Osteoblast (primary cell): ENCODE results near the gene FLT3. TPM values are rescaled to one million over a fixed set of nuclear protein-coding genes. Genes with fewer than 3 reads are reported as not detected.

Experiments
- DNase-seq: peaks from one replicate; pipeline ENCODE4 v3.0.0; 2011; ENCODE audit warnings: low spot score, mixed read lengths; ENCODE audit not compliant: insufficient read length; ENCODE audit errors: missing footprints
- H2AFZ ChIP-seq: 2 replicates; pipeline ENCODE4 v1.6.0; 2011; ENCODE audit warnings: mild to moderate bottlenecking, low read length
- H3K27ac ChIP-seq: 2 replicates; pipeline ENCODE4 v1.5.1; 2011; ENCODE audit warnings: mild to moderate bottlenecking, low read depth, low read length, moderate library complexity
- H3K27me3 ChIP-seq: 2 replicates; pipeline ENCODE4 v1.6.0; 2012; ENCODE audit warnings: mild to moderate bottlenecking, control low read depth, inconsistent platforms, low read length, moderate library complexity; ENCODE audit not compliant: insufficient read depth
- H3K36me3 ChIP-seq: 2 replicates; pipeline ENCODE4 v1.5.1; 2011; ENCODE audit warnings: mild to moderate bottlenecking, low read length, control low read depth, moderate library complexity; ENCODE audit not compliant: insufficient read depth
- H3K4me1 ChIP-seq: 2 replicates; pipeline ENCODE4 v1.5.1; 2011; ENCODE audit warnings: mild to moderate bottlenecking, low read length, control low read depth, moderate library complexity; ENCODE audit not compliant: insufficient read depth
- H3K4me2 ChIP-seq: 2 replicates; pipeline ENCODE4 v1.6.0; 2011; ENCODE audit warnings: mild to moderate bottlenecking, low read length; ENCODE audit not compliant: insufficient read depth
- H3K4me3 ChIP-seq: fragments of 200-600 bp; sonication (generic); 3 replicates; pipeline ENCODE4 v1.5.1; 2012; ENCODE audit warnings: mild to moderate bottlenecking, low read length, inconsistent platforms; ENCODE audit not compliant: insufficient read depth
- H3K79me2 ChIP-seq: 2 replicates; pipeline ENCODE4 v1.6.0; 2012; ENCODE audit warnings: mild to moderate bottlenecking, low read length, control low read depth, inconsistent platforms; ENCODE audit not compliant: insufficient read depth
- H3K9me3 ChIP-seq: 2 replicates; pipeline ENCODE4 v1.5.1; 2011; ENCODE audit warnings: low read depth, low read length, control low read depth
- H4K20me1 ChIP-seq: 2 replicates; pipeline ENCODE4 v1.6.0; 2012; ENCODE audit warnings: mild to moderate bottlenecking, low read length, control low read depth; ENCODE audit not compliant: insufficient read depth
- CTCF ChIP-seq: IDR thresholded peaks from 2 replicates; pipeline ENCODE4 v1.5.1; 2011; ENCODE audit warnings: mild to moderate bottlenecking, low read depth, low read length, moderate library complexity; ENCODE audit errors: extremely low read depth
- total RNA-seq: library from RNA; depleted of rRNA; stranded (reverse); fragments of >200 nt; gene quantifications from 2 replicates; pipeline ENCODE4 v1.2.3, GENCODE V29; 2012

Gene FLT3
- total RNA-seq, 1 donor = not detected

GRCh38 chr13:28140433-28141125 lies 40.2 kb upstream of the FLT3 start:
- H3K27me3 ChIP-seq = no peaks in the 10 kb centered on the region
- peaks cover 23% of the 10 kb centered on the region for H3K4me1 ChIP-seq
- no peak for TF ChIP-seq CTCF
- H2AFZ ChIP-seq = no peak overlapping the region
- H4K20me1 ChIP-seq = peaks cover 48% of the 10 kb centered on the region
- peak overlapping the region; percentile 77 for H3K27ac ChIP-seq
- H3K4me3 ChIP-seq = peak overlapping the region; percentile 82
- no peak for DNase-seq
- H3K79me2 ChIP-seq = peaks cover 73% of the 10 kb centered on the region
- peak overlapping the region; percentile 99 for H3K4me2 ChIP-seq
- no peaks in the 10 kb centered on the region for H3K9me3 ChIP-seq
- no peaks in the 10 kb centered on the region for H3K36me3 ChIP-seq

GRCh38 chr13:28138756-28139470 lies 38.5 kb upstream of the FLT3 start:
- Histone ChIP-seq H3K9me3 (no peaks in the 10 kb centered on the region), H2AFZ (peak overlapping the region; percentile 45), H3K4me2 (peak overlapping the region; percentile 99), H3K4me1 (peaks cover 23% of the 10 kb centered on the region), H3K27me3 (no peaks in the 10 kb centered on the region), H4K20me1 (peaks cover 35% of the 10 kb centered on the region), H3K36me3 (no peaks in the 10 kb centered on the region), H3K27ac (peak overlapping the region; percentile 77), H3K4me3 (peak overlapping the region; percentile 82), H3K79me2 (peaks cover 57% of the 10 kb centered on the region)
- peak; percentile 90 for DNase-seq
- TF ChIP-seq CTCF = no peak

- H3K4me3 ChIP-seq = peak within 1 kb of the TSS; percentile 82
- no peaks in the 10 kb centered on the region for H3K36me3 ChIP-seq
- DNase-seq = peak; percentile 97
- H3K27me3 ChIP-seq = no peaks in the 10 kb centered on the region
- H3K79me2 ChIP-seq = peaks cover 50% of the 10 kb centered on the region
- no peak for TF ChIP-seq CTCF
- H3K27ac ChIP-seq = peak within 1 kb of the TSS; percentile 85
- H2AFZ ChIP-seq = peak within 1 kb of the TSS; percentile 85
- H3K9me3 ChIP-seq = no peaks in the 10 kb centered on the region
- H3K4me1 ChIP-seq = peaks cover 23% of the 10 kb centered on the region
- H4K20me1 ChIP-seq = peaks cover 29% of the 10 kb centered on the region
- H3K4me2 ChIP-seq = peak within 1 kb of the TSS; percentile 99
Observed at GRCh38 chr13:28138012-28138755, 37.8 kb upstream of the FLT3 start, which contains the start of gene PAN3. Gene PAN3 (plus strand): TSS chr13:28138545. CDS start chr13:28138658, 113 bp downstream.

- Histone ChIP-seq H3K79me2 (peaks cover 44% of the 10 kb centered on the region), H3K4me1 (peaks cover 19% of the 10 kb centered on the region), H3K4me3 (peak overlapping the region; percentile 82), H3K27me3 (no peaks in the 10 kb centered on the region), H4K20me1 (peaks cover 24% of the 10 kb centered on the region), H3K9me3 (no peaks in the 10 kb centered on the region), H2AFZ (peak overlapping the region; percentile 85), H3K4me2 (peak overlapping the region; percentile 98), H3K36me3 (no peaks in the 10 kb centered on the region), H3K27ac (peak overlapping the region; percentile 85)
- no peak for DNase-seq
- TF ChIP-seq CTCF = no peak
Observed at GRCh38 chr13:28137596-28137995, 37.2 kb upstream of the FLT3 start.
